WTC11 (cell line): ENCODE results near the gene CPXM1. TPM values are rescaled to one million over a fixed set of nuclear protein-coding genes. Genes with fewer than 3 reads are reported as not detected.
A peak's percentile ranks its signal among the peaks of the same experiment; 100 is the strongest.

ENCODE experiments used
- ATAC-seq: fragments of 200-7000 bp; cut with Tn5 transposase; 2 replicates; pipeline ENCODE4 v1.10.0; 2021; ENCODE audit warnings: mild to moderate bottlenecking, moderate library complexity
- CTCF ChIA-PET: fragments of 300-600 bp; sonication (Branson Sonifier 250); formaldehyde crosslinking; loops from one replicate; lab custom pipeline; 2021; ENCODE audit warnings: antibody characterized with exemption; lab: Charles Lee
- POLR2A ChIA-PET: fragments of 350-600 bp; sonication (Branson Sonifier 250); formaldehyde crosslinking; loops from one replicate; lab custom pipeline; 2021; ENCODE audit warnings: antibody characterized with exemption; lab: Charles Lee
- DNase-seq: peaks from one replicate; pipeline ENCODE4 v3.0.0; 2021; ENCODE audit warnings: low spot score
- H3K27ac Mint-ChIP-seq: 2 replicates; pipeline ENCODE4 v1.8.0; 2021; ENCODE audit warnings: mixed read lengths
- H3K27me3 Mint-ChIP-seq: 2 replicates; pipeline ENCODE4 v1.8.0; 2021; ENCODE audit warnings: low read depth, mild to moderate bottlenecking, moderate library complexity, mixed read lengths
- H3K36me3 Mint-ChIP-seq: 2 replicates; pipeline ENCODE4 v1.8.0; 2021; ENCODE audit warnings: mixed read lengths
- H3K4me1 Mint-ChIP-seq: 2 replicates; pipeline ENCODE4 v1.8.0; 2022; ENCODE audit warnings: mixed read lengths
- H3K4me3 Mint-ChIP-seq: 2 replicates; pipeline ENCODE4 v1.8.0; 2021; ENCODE audit warnings: mild to moderate bottlenecking, moderate library complexity, mixed read lengths
- H3K9me3 Mint-ChIP-seq: 2 replicates; pipeline ENCODE4 v1.8.0; 2021; ENCODE audit warnings: mixed read lengths
- FOXJ3 ChIP-seq: sonication (generic); formaldehyde crosslinking; IDR thresholded peaks from 2 replicates; pipeline ENCODE4 v1.9.0; 2021; ENCODE audit warnings: missing genetic modification reagents, mild to moderate bottlenecking, borderline replicate concordance
- FOXP1 ChIP-seq: sonication (generic); formaldehyde crosslinking; IDR thresholded peaks from 2 replicates; pipeline ENCODE4 v1.8.0; 2022; ENCODE audit warnings: missing genetic modification reagents, mild to moderate bottlenecking, moderate library complexity, borderline replicate concordance
- MAX ChIP-seq: sonication (generic); formaldehyde crosslinking; IDR thresholded peaks from 2 replicates; pipeline ENCODE4 v1.8.0; 2022; ENCODE audit warnings: mild to moderate bottlenecking, missing genetic modification reagents
- NFYB ChIP-seq: sonication (generic); formaldehyde crosslinking; conservative IDR thresholded peaks from 2 replicates; pipeline ENCODE4 v1.8.0; 2022; ENCODE audit warnings: low read depth, missing genetic modification reagents
- SOX15 ChIP-seq: fragments of 250-450 bp; sonication (Bioruptor Pico); IDR thresholded peaks from 2 replicates; pipeline ENCODE4 v1.9.0; 2021; ENCODE audit warnings: mild to moderate bottlenecking
- SP1 ChIP-seq: sonication (generic); formaldehyde crosslinking; conservative IDR thresholded peaks from 2 replicates; pipeline ENCODE4 v1.8.1; 2022; ENCODE audit warnings: missing genetic modification reagents
- STAT6 ChIP-seq: sonication (generic); formaldehyde crosslinking; conservative IDR thresholded peaks from 2 replicates; pipeline ENCODE4 v1.8.1; 2023; ENCODE audit warnings: mild to moderate bottlenecking, low read depth, missing genetic modification reagents, moderate library complexity
- TP53 ChIP-seq: sonication (generic); formaldehyde crosslinking; IDR thresholded peaks from 2 replicates; pipeline ENCODE4 v1.8.1; 2023; ENCODE audit warnings: mild to moderate bottlenecking, missing genetic modification reagents
- USF1 ChIP-seq: sonication (generic); formaldehyde crosslinking; IDR thresholded peaks from 2 replicates; pipeline ENCODE4 v1.8.0; 2022; ENCODE audit warnings: mild to moderate bottlenecking, missing genetic modification reagents
- ZNF281 ChIP-seq: sonication (generic); formaldehyde crosslinking; IDR thresholded peaks from 2 replicates; pipeline ENCODE4 v1.8.0; 2023; ENCODE audit warnings: mild to moderate bottlenecking, missing genetic modification reagents
- ZNF512 ChIP-seq: sonication (generic); formaldehyde crosslinking; IDR thresholded peaks from 2 replicates; pipeline ENCODE4 v1.8.1; 2022; ENCODE audit warnings: missing genetic modification reagents, borderline replicate concordance
- total RNA-seq: library from RNA; stranded (reverse); gene quantifications from 3 replicates; pipeline ENCODE4 v1.2.3, GENCODE V29; 2021

Gene CPXM1
- total RNA-seq, 1 experiment from 2014 or later = 51.2 TPM

- Mint-ChIP-seq H3K27ac (no peak overlapping the region), H3K36me3 (no peaks in the 10 kb centered on the region), H3K9me3 (peaks cover 8% of the 10 kb centered on the region), H3K4me3 (no peak overlapping the region), H3K4me1 (peaks cover 16% of the 10 kb centered on the region), H3K27me3 (peaks cover 94% of the 10 kb centered on the region)
- TF ChIP-seq SOX15 (CRISPR knock-in tag) = no peak
- TF ChIP-seq TP53 (CRISPR knock-in tag) = no peak
- TF ChIP-seq NFYB (CRISPR knock-in tag) = no peak
- no peak for TF ChIP-seq SP1
- TF ChIP-seq ZNF281 (CRISPR knock-in tag) = no peak
- TF ChIP-seq STAT6 (CRISPR knock-in tag) = no peak
- no peak for TF ChIP-seq FOXJ3 (CRISPR knock-in tag)
- no peak for DNase-seq
- ATAC-seq = no peak
- ChIA-PET CTCF (interaction anchor here (1.1 kb wide), 1 partner anchor 10 kb away, joined by 3 read pairs; the partner anchor contains the start of gene TMEM239), POLR2A (no interaction called here)
These were observed 5.9 kb upstream of the CPXM1 start for GRCh38 chr20:2806351-2806701.

- DNase-seq (no peak), ATAC-seq (peak; percentile 15)
- Mint-ChIP-seq H3K27ac (no peak overlapping the region), H3K9me3 (peaks cover 4% of the 10 kb centered on the region; the same call in 1 of the 2 replicates), H3K27me3 (peaks cover 94% of the 10 kb centered on the region), H3K36me3 (no peaks in the 10 kb centered on the region), H3K4me1 (peaks cover 20% of the 10 kb centered on the region), H3K4me3 (peak overlapping the region; percentile 55)
- CTCF ChIA-PET = interaction anchor here (1.0 to 1.1 kb wide), 3 partner anchors 11 to 195 kb away, joined by 3 to 5 read pairs (median 3); partner anchors contain the start of gene TMEM239
- TF ChIP-seq ZNF512 (CRISPR knock-in tag) (no peak), FOXP1 (CRISPR knock-in tag) (0 out of 2 replicates have a peak, but pooled peaks have one; percentile 32)
- POLR2A ChIA-PET = no interaction called here
These were observed 5.4 kb upstream of the CPXM1 start for GRCh38 chr20:2805689-2806350.

GRCh38 chr20:2804852-2805688 is 4.6 kb upstream of the CPXM1 start:
- H3K27me3 Mint-ChIP-seq = peaks cover 93% of the 10 kb centered on the region
- peak overlapping the region; percentile 55 for H3K4me3 Mint-ChIP-seq
- H3K27ac Mint-ChIP-seq = no peak overlapping the region
- ChIA-PET POLR2A (no interaction called here), CTCF (interaction anchor here (1.0 to 1.8 kb wide), 4 partner anchors 11 to 196 kb away, joined by 3 to 7 read pairs (median 4); partner anchors contain the start of gene TMEM239)
- H3K9me3 Mint-ChIP-seq = 0 out of 2 replicates have a peak, but pooled peaks cover 4% of the 10 kb centered on the region
- H3K36me3 Mint-ChIP-seq = no peaks in the 10 kb centered on the region
- DNase-seq = peak; percentile 49
- TF ChIP-seq MAX (CRISPR knock-in tag) (0 out of 2 replicates have a peak, but pooled peaks have one; percentile 36), USF1 (CRISPR knock-in tag) (no peak)
- H3K4me1 Mint-ChIP-seq = peaks cover 22% of the 10 kb centered on the region
- peak; percentile 49 for ATAC-seq
